HG02885 (cell line): Measurements from ENCODE around the gene DDX53.

ENCODE experiments used
- ATAC-seq: cut with Tn5 transposase; IDR thresholded peaks from one replicate; pipeline ENCODE4 v1.9.1; 2021; ENCODE audit warnings: mild to moderate bottlenecking; ENCODE audit not compliant: unreplicated experiment, poor library complexity

Gene DDX53

GRCh38 chrX:22999696-23000223 is at the start of gene DDX53:
Gene DDX53, plus strand, starts transcription at chrX:22999960. Its CDS starts 98 bp downstream, at chrX:23000058.
- ATAC-seq, result no peak

- ATAC-seq, result no peak
These were observed 49.2 kb upstream of the DDX53 start for GRCh38 chrX:22950269-22951266.

GRCh38 chrX:22952010-22952409 is 47.8 kb upstream of the DDX53 start:
- ATAC-seq, result no peak

GRCh38 chrX:22958250-22958649 is 41.5 kb upstream of the DDX53 start:
- ATAC-seq, result no peak

GRCh38 chrX:22959204-22959920 is 40.4 kb upstream of the DDX53 start:
- ATAC-seq, result no peak

- no peak for ATAC-seq
These were observed 36.6 kb upstream of the DDX53 start for GRCh38 chrX:22963196-22963595.

GRCh38 chrX:22968494-22968893 is 31.3 kb upstream of the DDX53 start:
- ATAC-seq, result no peak

GRCh38 chrX:22969411-22969810 is 30.3 kb upstream of the DDX53 start:
- no peak for ATAC-seq

- ATAC-seq, result no peak
These were observed 28.9 kb upstream of the DDX53 start for GRCh38 chrX:22970861-22971260.

GRCh38 chrX:22974616-22975015 is 25.1 kb upstream of the DDX53 start:
- ATAC-seq, result no peak

- ATAC-seq, result no peak
These were observed 24.0 kb upstream of the DDX53 start for GRCh38 chrX:22975786-22976185.

GRCh38 chrX:22985958-22986357 is 13.8 kb upstream of the DDX53 start:
- no peak for ATAC-seq

- ATAC-seq, result no peak
These were observed 12.3 kb upstream of the DDX53 start for GRCh38 chrX:22987452-22987851.

- no peak for ATAC-seq
These were observed 3.4 kb downstream of the DDX53 start for GRCh38 chrX:23003116-23003515.

GRCh38 chrX:23008431-23009099 is 8.8 kb downstream of the DDX53 start:
- ATAC-seq, result no peak

- ATAC-seq, result no peak
These were observed 12.4 kb downstream of the DDX53 start for GRCh38 chrX:23012162-23012561.

- ATAC-seq, result no peak
These were observed 12.9 kb downstream of the DDX53 start for GRCh38 chrX:23012636-23013035.

GRCh38 chrX:23013366-23013765 is 13.6 kb downstream of the DDX53 start:
- no peak for ATAC-seq

- no peak for ATAC-seq
These were observed 31.8 kb downstream of the DDX53 start for GRCh38 chrX:23031600-23031999.

GRCh38 chrX:23035493-23035892 is 35.7 kb downstream of the DDX53 start:
- ATAC-seq, result no peak

GRCh38 chrX:23046443-23046842 is 46.7 kb downstream of the DDX53 start:
- ATAC-seq, result no peak
